ENCODE measurements around the gene TPCN2. TPM values are rescaled to one million over a fixed set of nuclear protein-coding genes. Genes with fewer than 3 reads are reported as not detected.

Gene TPCN2
- total and polyA plus RNA-seq, 2 of the 8 experiments (the other 6 are each of a cell fraction or from before 2014, with no cell fraction given): 9.7 to 18.6 TPM

- no peak for TF ChIP-seq CHD7 (IDR thresholded peaks at IDR 0.05; ENCODE audit: insufficient replicate concordance, low read length)
These were observed 103.1 kb downstream of the TPCN2 start (continued) for GRCh38 chr11:69151836-69152235.
